ENCODE measurements around the gene PITX3. TPM values are rescaled to one million over a fixed set of nuclear protein-coding genes. Genes with fewer than 3 reads are reported as not detected.
"Not testable (repeated sequence)": the region's sequence is repeated elsewhere in the genome, so short reads cannot be mapped to it uniquely, and the experiment has no call there.

PITX3 gene
- total RNA-seq, 2 experiments from 2014 or later = not detected

DNA sequence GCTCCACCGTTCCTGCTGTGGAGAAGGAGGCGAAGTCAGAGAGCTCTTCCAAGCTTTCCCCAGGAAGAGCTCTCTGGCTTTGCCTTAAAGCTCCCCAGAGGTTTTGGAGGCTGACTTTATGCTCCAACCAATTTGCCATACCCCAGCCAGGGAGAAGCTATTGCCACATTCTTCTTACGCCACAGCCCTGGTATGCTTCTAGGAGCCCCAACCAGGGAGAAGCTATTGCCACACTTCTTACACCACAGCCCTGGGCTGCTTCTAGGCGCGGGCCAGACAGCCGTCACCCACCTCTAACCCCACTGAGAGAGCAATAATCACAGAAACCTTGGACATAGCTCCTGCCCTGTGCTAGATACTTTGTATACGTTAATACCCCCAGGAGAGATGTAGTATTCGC lies 14.3 kb downstream of the PITX3 start:
- ChIA-PET POLR2A (interaction anchor here (0.8 to 1.2 kb wide), 2 partner anchors 19 to 38 kb away, joined by 3 to 6 read pairs; partner anchors contain the start of gene GBF1), CTCF (interaction anchor here (0.6 to 23.0 kb wide), 9 partner anchors 14 to 369 kb away, joined by 3 to 742 read pairs (median 4); partner anchors contain the start of genes NFKB2, PITX3 and PPRC1)
- Mint-ChIP-seq H3K4me1 (ENCODE audit: low read depth) (peaks cover 33% of the 10 kb centered on the region), H3K36me3 (ENCODE audit: low read depth) (no peaks in the 10 kb centered on the region), H3K4me3 (no peak overlapping the region), H3K27ac (no peak overlapping the region), H3K27me3 (ENCODE audit: low read depth) (peaks cover 51% of the 10 kb centered on the region), H3K9me3 (ENCODE audit: insufficient read depth) (no peaks in the 10 kb centered on the region)
- ATAC-seq (no peak), DNase-seq (no peak)

DNA sequence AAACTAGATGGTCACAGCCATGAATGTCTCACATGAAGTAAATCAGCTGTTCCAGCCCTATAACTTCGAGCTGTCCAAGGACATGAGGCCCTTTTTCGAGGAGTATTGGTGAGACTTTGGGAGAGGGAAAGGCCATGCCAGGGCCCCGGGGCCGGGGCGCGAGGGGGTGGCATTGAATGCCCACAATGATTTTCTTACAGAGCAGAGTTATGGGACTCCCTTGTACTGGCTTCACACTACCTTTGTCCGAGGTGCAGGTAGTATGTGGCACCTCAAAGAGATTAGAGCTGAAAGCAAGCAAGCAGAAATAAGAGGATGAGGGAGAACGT lies 14.8 kb downstream of the PITX3 start:
- no peaks in the 10 kb centered on the region for H3K9me3 Mint-ChIP-seq (ENCODE audit: insufficient read depth)
- ChIA-PET CTCF (interaction anchor here (0.6 to 23.0 kb wide), 7 partner anchors 56 to 369 kb away, joined by 3 to 742 read pairs (median 8); partner anchors contain the start of genes NFKB2 and PPRC1), POLR2A (interaction anchor here (0.8 to 1.4 kb wide), 3 partner anchors 19 to 57 kb away, joined by 3 to 6 read pairs (median 3); partner anchors contain the start of gene GBF1)
- no peak for ATAC-seq
- peaks cover 29% of the 10 kb centered on the region for H3K4me1 Mint-ChIP-seq (ENCODE audit: low read depth)
- no peaks in the 10 kb centered on the region for H3K36me3 Mint-ChIP-seq (ENCODE audit: low read depth)
- H3K4me3 Mint-ChIP-seq = peak overlapping the region; percentile 32
- DNase-seq = no peak
- H3K27me3 Mint-ChIP-seq (ENCODE audit: low read depth) = peaks cover 50% of the 10 kb centered on the region
- no peak overlapping the region for H3K27ac Mint-ChIP-seq

DNA sequence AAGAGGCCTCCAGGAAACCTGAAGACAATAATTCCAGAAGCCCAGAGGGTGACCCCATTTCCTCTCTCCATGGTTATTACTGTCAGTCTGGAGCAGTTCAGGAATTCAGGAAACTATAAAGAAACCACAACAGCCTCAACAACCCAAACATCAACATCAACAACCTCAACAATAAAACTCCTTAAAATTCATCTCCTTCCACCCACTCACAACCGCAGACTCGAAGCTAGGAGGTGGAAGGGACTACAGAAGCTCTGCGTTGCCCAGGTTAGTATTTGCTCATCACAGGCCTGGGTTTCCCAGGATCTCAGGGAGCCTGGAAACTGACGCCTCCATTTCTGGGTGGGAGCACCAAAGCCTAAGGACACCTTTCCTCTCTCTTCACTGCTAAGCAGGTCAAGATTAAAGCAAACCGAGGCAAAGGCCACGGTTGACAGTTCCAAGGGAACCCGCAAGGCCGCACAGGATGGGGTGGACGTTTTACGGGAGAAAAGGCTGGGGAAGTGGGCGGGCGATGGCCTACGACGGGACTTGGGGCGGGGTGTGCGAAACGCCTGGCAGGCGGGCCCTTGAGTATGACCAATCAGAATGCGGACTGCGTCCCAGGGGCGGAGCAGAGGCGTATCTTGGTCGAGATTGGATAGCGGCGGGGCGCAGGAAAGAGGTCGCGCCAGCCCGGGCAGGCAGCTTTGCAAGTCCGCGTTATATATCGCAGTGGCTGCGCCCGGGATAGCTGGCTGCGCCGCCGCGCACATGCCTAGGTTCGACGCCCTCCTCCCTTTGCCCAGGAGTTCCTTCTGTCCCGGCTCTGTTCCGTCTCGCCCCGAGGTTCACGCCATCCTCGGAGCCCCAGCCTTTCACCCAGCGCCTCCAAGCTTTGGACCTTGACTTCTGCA lies 15.4 kb downstream of the PITX3 start, which contains the start of gene ELOVL3:
ELOVL3 (plus strand) TSS at position 654 of the 896 bp plus-strand sequence. CDS start 250 bp downstream, outside the sequence.
- ChIA-PET CTCF (interaction anchor here (1.1 to 23.0 kb wide), 5 partner anchors 56 to 370 kb away, joined by 3 to 742 read pairs (median 34); partner anchors contain the start of genes NFKB2 and PPRC1), POLR2A (interaction anchor here (0.8 to 1.4 kb wide), 3 partner anchors 20 to 56 kb away, joined by 3 to 6 read pairs (median 3); partner anchors contain the start of gene GBF1)
- peaks cover 24% of the 10 kb centered on the region for H3K4me1 Mint-ChIP-seq (ENCODE audit: low read depth)
- H3K9me3 Mint-ChIP-seq (ENCODE audit: insufficient read depth) = no peaks in the 10 kb centered on the region
- H3K4me3 Mint-ChIP-seq = peak within 1 kb of the TSS; percentile 32
- peak; percentile 91 for DNase-seq
- ATAC-seq = peak; percentile 96
- H3K27ac Mint-ChIP-seq = no peak within 1 kb of the TSS
- no peaks in the 10 kb centered on the region for H3K36me3 Mint-ChIP-seq (ENCODE audit: low read depth)
- H3K27me3 Mint-ChIP-seq (ENCODE audit: low read depth) = peaks cover 56% of the 10 kb centered on the region

DNA sequence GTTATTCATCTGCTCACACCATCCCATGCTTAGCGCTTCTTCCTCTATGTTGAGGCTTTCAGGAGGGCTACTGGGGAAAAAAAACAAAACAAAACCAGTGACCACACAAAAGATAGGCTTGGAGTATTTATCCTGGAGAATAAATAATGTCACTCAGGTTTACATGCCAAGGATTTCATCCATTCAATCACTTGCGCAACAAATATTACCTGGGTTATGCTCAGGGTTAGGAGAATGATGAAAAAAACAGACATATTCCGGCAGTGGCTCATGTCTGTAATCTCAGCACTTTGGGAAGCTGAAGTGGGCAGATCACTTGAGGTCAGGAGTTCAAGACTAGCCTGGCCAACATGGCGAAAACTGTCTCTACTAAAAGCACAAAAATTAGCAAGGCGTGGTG lies 18.5 kb downstream of the PITX3 start:
- CTCF ChIA-PET = interaction anchor here (0.8 to 23.0 kb wide), 5 partner anchors 12 to 187 kb away, joined by 3 to 742 read pairs (median 3); no protein-coding TSS in a partner anchor
- POLR2A ChIA-PET = no interaction called here
- DNase-seq = no peak
- no peak for ATAC-seq
- Mint-ChIP-seq H3K27me3 (ENCODE audit: low read depth) (peaks cover 42% of the 10 kb centered on the region), H3K27ac (no peak overlapping the region), H3K4me1 (ENCODE audit: low read depth) (peaks cover 15% of the 10 kb centered on the region), H3K4me3 (no peak overlapping the region), H3K36me3 (ENCODE audit: low read depth) (no peaks in the 10 kb centered on the region), H3K9me3 (ENCODE audit: insufficient read depth) (no peaks in the 10 kb centered on the region)

DNA sequence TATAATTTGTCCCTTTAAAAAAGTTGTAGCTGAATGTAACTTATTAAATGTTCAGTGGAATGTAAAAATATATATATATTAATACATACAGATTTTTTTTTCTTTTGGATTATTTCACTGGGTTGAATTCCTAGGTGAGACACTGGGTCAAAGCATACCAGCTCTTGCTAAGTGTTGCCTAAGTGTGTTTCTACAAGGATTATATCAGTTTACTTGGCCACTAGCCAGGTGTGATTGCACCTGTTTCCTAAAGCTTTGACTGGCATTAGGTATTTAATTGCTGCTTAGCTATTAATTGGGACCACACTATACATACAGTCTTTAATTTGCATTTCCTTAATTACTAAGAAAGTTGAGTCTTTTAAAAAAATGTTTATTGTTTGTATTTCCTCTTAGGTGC lies 20.7 kb downstream of the PITX3 start:
- POLR2A ChIA-PET = no interaction called here
- ATAC-seq = no peak

DNA sequence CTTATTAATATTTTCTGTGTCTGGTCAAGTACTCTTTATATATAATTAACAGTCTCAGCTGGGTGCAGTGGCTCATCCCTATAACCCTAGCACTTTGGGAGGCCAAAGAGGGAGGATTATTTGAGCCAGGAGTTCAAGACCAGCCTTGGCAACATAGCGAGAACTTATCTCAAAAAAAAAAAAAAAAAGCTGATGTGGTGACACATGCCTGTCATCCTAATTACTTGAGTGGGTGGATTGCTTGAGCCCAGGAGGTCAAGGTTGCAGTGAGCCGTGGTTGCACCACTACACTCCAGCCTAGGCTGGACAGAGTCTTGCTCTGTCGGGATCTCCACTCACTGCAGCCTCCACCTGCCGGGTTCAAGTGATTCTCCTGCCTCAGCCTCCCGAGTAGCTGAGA lies 21.9 kb downstream of the PITX3 start:
- POLR2A ChIA-PET = no interaction called here
- no peak for ATAC-seq

More for the DNA sequence above, 20.7 kb downstream of the PITX3 start:
- H3K4me3 Mint-ChIP-seq = no peak overlapping the region
- CTCF ChIA-PET = interaction anchor here (1.6 to 23.0 kb wide), 3 partner anchors 10 to 130 kb away, joined by 9 to 742 read pairs (median 28); no protein-coding TSS in a partner anchor
- H3K27me3 Mint-ChIP-seq (ENCODE audit: low read depth) = peaks cover 27% of the 10 kb centered on the region
- no peaks in the 10 kb centered on the region for H3K9me3 Mint-ChIP-seq (ENCODE audit: insufficient read depth)
- DNase-seq = no peak
- no peak overlapping the region for H3K27ac Mint-ChIP-seq
- H3K36me3 Mint-ChIP-seq (ENCODE audit: low read depth) = no peaks in the 10 kb centered on the region
- H3K4me1 Mint-ChIP-seq (ENCODE audit: low read depth) = peaks cover 2% of the 10 kb centered on the region

DNA sequence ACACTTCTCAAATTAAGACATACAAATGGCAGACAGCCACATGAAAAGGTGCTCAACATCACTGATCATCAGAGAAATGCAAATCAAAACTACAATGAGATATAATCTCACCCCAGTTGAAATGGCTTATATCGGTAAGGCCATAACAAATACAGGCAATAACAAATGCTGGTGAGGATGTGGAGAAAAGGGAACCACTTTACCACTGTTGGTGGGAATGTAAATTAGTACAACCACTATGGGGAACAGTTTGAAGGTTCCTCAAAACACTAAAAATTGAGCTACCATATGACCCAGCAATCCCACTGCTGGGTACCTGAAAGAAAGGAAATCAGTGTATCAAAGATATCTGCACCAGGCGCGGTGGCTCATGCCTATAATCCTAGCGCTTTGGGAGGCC lies 27.7 kb downstream of the PITX3 start:
- H3K4me1 Mint-ChIP-seq (ENCODE audit: low read depth); H3K4me3 Mint-ChIP-seq; H3K9me3 Mint-ChIP-seq (ENCODE audit: insufficient read depth); DNase-seq; ATAC-seq; POLR2A ChIA-PET; H3K27ac Mint-ChIP-seq; H3K36me3 Mint-ChIP-seq (ENCODE audit: low read depth): not testable (repeated sequence)
- H3K27me3 Mint-ChIP-seq (ENCODE audit: low read depth) = peaks cover 16% of the 10 kb centered on the region
- CTCF ChIA-PET = interaction anchor here (1.0 kb wide), 1 partner anchor 139 kb away, joined by 4 read pairs; no protein-coding TSS in a partner anchor

More for the DNA sequence above, 21.9 kb downstream of the PITX3 start:
- Mint-ChIP-seq H3K27me3 (ENCODE audit: low read depth) (peaks cover 28% of the 10 kb centered on the region), H3K4me3 (no peak overlapping the region), H3K36me3 (ENCODE audit: low read depth) (no peaks in the 10 kb centered on the region), H3K9me3 (ENCODE audit: insufficient read depth) (no peaks in the 10 kb centered on the region), H3K4me1 (ENCODE audit: low read depth) (no peaks in the 10 kb centered on the region), H3K27ac (no peak overlapping the region)
- no peak for DNase-seq
- CTCF ChIA-PET = interaction anchor here (1.0 to 23.0 kb wide), 4 partner anchors 11 to 132 kb away, joined by 3 to 742 read pairs (median 18); no protein-coding TSS in a partner anchor

DNA sequence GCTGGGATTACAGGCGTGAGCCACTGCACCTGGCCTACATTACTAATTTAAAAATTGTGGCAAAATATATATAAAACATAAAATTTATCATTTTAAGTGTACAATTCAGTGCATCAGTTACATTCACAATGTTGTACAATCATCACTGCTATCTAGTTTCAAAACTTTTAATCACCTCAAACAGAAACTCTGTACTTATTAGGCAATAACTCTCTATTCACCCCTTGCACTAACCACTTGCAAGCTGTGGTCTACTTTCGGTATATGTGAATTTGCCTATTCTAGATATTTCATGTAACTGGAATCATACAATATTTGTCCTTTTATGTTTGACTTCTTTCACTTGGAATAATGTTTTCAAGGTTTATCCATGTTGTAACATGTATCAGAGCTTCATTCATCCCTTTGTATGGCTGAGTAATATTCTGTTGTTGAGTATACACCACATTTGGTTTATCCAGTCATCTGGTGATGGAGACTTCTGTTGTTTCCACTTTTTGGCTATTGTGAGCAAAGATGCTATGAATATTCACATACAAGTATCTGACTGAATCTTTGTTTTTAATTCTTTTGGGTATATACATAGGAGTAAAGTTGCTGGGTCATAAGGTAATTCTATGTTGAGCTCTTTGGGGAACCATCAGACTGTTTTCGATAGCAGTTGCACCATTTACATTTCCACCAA lies 29.6 kb downstream of the PITX3 start:
- Mint-ChIP-seq H3K27ac (no peak overlapping the region), H3K9me3 (ENCODE audit: insufficient read depth) (no peaks in the 10 kb centered on the region), H3K4me3 (no peak overlapping the region), H3K4me1 (ENCODE audit: low read depth) (no peaks in the 10 kb centered on the region), H3K36me3 (ENCODE audit: low read depth) (no peaks in the 10 kb centered on the region), H3K27me3 (ENCODE audit: low read depth) (peaks cover 11% of the 10 kb centered on the region)
- POLR2A ChIA-PET = no interaction called here
- DNase-seq (no peak), ATAC-seq (no peak)
- CTCF ChIA-PET = interaction anchor here (1.4 to 2.3 kb wide), 2 partner anchors 19 to 42 kb away, joined by 4 to 10 read pairs; no protein-coding TSS in a partner anchor

DNA sequence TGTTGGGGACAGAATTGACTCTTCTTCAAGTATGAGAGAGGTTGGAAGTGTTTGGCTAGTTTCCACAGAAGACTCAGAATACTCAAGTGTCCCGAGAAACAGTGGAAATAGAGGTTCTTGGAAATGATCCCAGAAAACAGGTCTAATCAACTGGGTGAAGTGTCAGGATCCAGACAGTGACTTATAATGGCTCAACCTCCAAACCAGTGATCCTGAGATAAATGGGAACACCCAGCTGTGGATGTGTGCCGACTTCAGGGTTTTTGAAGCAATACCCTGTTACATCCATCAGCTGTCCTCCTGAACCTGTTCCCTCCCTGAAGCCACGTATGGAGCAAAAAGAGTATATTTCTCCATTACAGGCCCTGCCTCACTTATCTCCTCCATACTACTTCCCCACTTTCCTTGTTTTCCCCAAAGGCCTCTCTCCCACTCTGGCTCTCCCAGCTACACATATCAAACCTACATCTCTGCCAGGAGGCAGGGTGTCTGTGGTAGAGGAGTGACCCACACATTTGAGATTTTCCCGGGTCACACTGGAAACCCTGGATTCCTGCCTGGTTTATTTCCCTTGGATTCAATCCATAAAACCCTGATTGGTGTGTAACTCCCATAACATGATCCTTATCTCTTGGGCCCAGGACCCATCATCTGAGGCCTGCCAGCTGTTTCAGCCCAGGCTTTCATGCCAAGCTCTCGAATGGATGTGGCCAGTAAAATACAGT lies 32.8 kb downstream of the PITX3 start:
- Mint-ChIP-seq H3K4me3 (no peak overlapping the region), H3K27ac (no peak overlapping the region), H3K9me3 (ENCODE audit: insufficient read depth) (no peaks in the 10 kb centered on the region), H3K27me3 (ENCODE audit: low read depth) (peaks cover 5% of the 10 kb centered on the region), H3K36me3 (ENCODE audit: low read depth) (no peaks in the 10 kb centered on the region), H3K4me1 (ENCODE audit: low read depth) (no peaks in the 10 kb centered on the region)
- POLR2A ChIA-PET = interaction anchor here (1.1 kb wide), 1 partner anchor 19 kb away, joined by 3 read pairs; no protein-coding TSS in a partner anchor
- ATAC-seq (no peak), DNase-seq (no peak)
- CTCF ChIA-PET = interaction anchor here (1.1 to 1.8 kb wide), 2 partner anchors 21 to 39 kb away, joined by 6 read pairs; no protein-coding TSS in a partner anchor

DNA sequence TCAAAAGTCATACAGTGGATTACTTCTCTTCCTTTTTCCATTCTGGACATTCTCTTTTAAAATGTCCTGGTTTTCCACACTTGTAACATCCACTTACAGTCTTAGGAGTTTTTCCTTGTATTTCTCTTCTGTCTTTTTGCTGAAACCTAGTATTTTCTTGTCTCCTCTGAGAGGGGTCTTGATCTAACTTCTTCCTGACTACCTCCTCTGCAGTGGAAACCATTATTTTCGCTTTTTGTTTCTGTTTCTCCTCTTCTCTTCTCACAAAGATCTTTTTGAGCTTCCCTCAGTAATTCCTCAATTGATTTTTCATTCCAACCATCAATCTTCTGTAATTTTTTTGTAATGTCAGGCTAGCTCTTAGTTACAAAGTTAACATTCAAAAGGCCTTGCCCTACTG lies 38.9 kb downstream of the PITX3 start:
- Mint-ChIP-seq H3K4me1 (ENCODE audit: low read depth) (peaks cover 8% of the 10 kb centered on the region), H3K27ac (no peak overlapping the region), H3K9me3 (ENCODE audit: insufficient read depth) (no peaks in the 10 kb centered on the region), H3K4me3 (no peak overlapping the region), H3K27me3 (ENCODE audit: low read depth) (peaks cover 4% of the 10 kb centered on the region), H3K36me3 (ENCODE audit: low read depth) (no peaks in the 10 kb centered on the region)
- ATAC-seq = no peak
- ChIA-PET CTCF (interaction anchor here (0.6 kb wide), 1 partner anchor 1711 kb away, joined by 3 read pairs; no protein-coding TSS in a partner anchor), POLR2A (interaction anchor here (0.6 kb wide), 1 partner anchor 13 kb away, joined by 4 read pairs; no protein-coding TSS in a partner anchor)
- no peak for DNase-seq

Measured in activated CD8-positive, alpha-beta T cell treated with anti-CD3 and anti-CD28 coated beads, Interleukin-2, amount 10 ng/mL, durations not matched to agents 7 days and 5 days (primary cell).